Measurements from ENCODE around the gene RNF111. TPM values are rescaled to one million over a fixed set of nuclear protein-coding genes. Genes with fewer than 3 reads are reported as not detected.

The RNF111 gene
- total RNA-seq, 4 donors from 2014 or later, result 16.1 to 93.1 (median 25.3) TPM

DNA sequence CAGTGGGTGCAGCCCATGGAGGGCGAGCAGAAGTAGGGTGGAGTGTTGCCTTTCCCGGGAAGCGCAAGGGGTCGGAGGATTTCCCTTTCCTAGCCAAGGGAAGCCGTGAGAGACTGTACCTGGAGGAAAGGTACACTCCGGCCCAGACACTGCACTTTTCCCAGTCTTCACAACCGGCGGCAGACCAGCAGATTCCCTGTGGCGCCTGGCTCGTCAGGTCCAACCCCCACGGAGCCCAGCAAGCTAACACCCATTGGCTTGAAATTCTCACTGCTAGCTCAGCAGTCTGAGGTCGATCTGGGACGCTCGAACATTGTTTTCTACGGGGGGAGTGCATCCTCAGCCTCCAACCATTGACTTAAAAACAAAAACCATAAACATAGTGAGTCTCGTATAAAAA, 144.0 kb downstream of the RNF111 start:
- peak overlapping the region; percentile 64 to 79 (median 68) for H3K27ac ChIP-seq
- in situ Hi-C loops (cut with MboI; ENCODE audit: low pct_ligation_motif_present in 1 of 4, low pct_unique_long_range_greater_than_20kb in 1 of 4, low sequenced_read_pairs in 3 of 4), result no loop called here
- WGBS, 2 donors (ENCODE audit: low coverage in 1 of 2), result 94 to 96% methylated on average over 10 to 16 of the region's 16 CpGs
- H3K4me1 ChIP-seq, result peaks cover 0 to 30% (median 19%) of the 10 kb centered on the region in 4 donors
- H3K9me3 ChIP-seq, result peaks cover 0 to 11% of the 10 kb centered on the region in 2 donors
- no peaks in the 10 kb centered on the region for H3K27me3 ChIP-seq
- H3K36me3 ChIP-seq, result peaks cover 0 to 14% (median 0%) of the 10 kb centered on the region in 4 donors
- DNase-seq, result no peak
- TF ChIP-seq, protein P1, sequence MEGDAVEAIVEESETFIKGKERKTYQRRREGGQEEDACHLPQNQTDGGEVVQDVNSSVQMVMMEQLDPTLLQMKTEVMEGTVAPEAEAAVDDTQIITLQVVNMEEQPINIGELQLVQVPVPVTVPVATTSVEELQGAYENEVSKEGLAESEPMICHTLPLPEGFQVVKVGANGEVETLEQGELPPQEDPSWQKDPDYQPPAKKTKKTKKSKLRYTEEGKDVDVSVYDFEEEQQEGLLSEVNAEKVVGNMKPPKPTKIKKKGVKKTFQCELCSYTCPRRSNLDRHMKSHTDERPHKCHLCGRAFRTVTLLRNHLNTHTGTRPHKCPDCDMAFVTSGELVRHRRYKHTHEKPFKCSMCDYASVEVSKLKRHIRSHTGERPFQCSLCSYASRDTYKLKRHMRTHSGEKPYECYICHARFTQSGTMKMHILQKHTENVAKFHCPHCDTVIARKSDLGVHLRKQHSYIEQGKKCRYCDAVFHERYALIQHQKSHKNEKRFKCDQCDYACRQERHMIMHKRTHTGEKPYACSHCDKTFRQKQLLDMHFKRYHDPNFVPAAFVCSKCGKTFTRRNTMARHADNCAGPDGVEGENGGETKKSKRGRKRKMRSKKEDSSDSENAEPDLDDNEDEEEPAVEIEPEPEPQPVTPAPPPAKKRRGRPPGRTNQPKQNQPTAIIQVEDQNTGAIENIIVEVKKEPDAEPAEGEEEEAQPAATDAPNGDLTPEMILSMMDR (IDR thresholded peaks at IDR 0.05), result no peak
- no peak for TF ChIP-seq EP300 (IDR thresholded peaks at IDR 0.05; ENCODE audit: low read depth)
- TF ChIP-seq POLR2A (IDR thresholded peaks at IDR 0.05), result no peak
- TF ChIP-seq POLR2AphosphoS5 (IDR thresholded peaks at IDR 0.05), result no peak
- intact Hi-C loops (cut with DNase I; ENCODE audit: low total_unique reads), result no loop called here
- H3K4me3 ChIP-seq, result no peak overlapping the region

GRCh38 chr15:59131969-59132562, 144.6 kb downstream of the RNF111 start:
- in situ Hi-C loops (cut with MboI; ENCODE audit: low pct_ligation_motif_present in 1 of 4, low pct_unique_long_range_greater_than_20kb in 1 of 4, low sequenced_read_pairs in 3 of 4), result no loop called here
- Histone ChIP-seq H3K4me1 (peaks cover 0 to 30% (median 19%) of the 10 kb centered on the region in 4 donors), H3K36me3 (peaks cover 0 to 14% (median 2%) of the 10 kb centered on the region in 4 donors), H3K27me3 (no peaks in the 10 kb centered on the region), H3K9me3 (peaks cover 0 to 11% of the 10 kb centered on the region in 2 donors), H3K27ac (peak overlapping the region; percentile 64 to 79 (median 68)), H3K4me3 (no peak overlapping the region)
- TF ChIP-seq, protein P1 (IDR thresholded peaks at IDR 0.05), result no peak
- TF ChIP-seq POLR2AphosphoS5 (IDR thresholded peaks at IDR 0.05), result peak in 1 of 3 donors; percentile 68
- TF ChIP-seq POLR2A (IDR thresholded peaks at IDR 0.05), result no peak
- TF ChIP-seq EP300 (IDR thresholded peaks at IDR 0.05; ENCODE audit: low read depth), result no peak
- intact Hi-C loops (cut with DNase I; ENCODE audit: low total_unique reads), result no loop called here
- 59 to 60% methylated on average over 1 to 3 of the region's 3 CpGs for WGBS, 2 donors (ENCODE audit: low coverage in 1 of 2)
- peak; percentile 28 for DNase-seq

- Histone ChIP-seq H3K9me3 (peaks cover 0 to 11% of the 10 kb centered on the region in 2 donors), H3K4me3 (no peak overlapping the region), H3K27ac (peak overlapping the region in 2 of 4 donors; percentile 49 to 79), H3K36me3 (peaks cover 0 to 14% (median 2%) of the 10 kb centered on the region in 4 donors), H3K27me3 (no peaks in the 10 kb centered on the region), H3K4me1 (peaks cover 0 to 30% (median 19%) of the 10 kb centered on the region in 4 donors)
- TF ChIP-seq POLR2AphosphoS5 (IDR thresholded peaks at IDR 0.05) (no peak), EP300 (IDR thresholded peaks at IDR 0.05; ENCODE audit: low read depth) (no peak), POLR2A (IDR thresholded peaks at IDR 0.05) (no peak)
- TF ChIP-seq, protein P1 (IDR thresholded peaks at IDR 0.05), result no peak
- in situ Hi-C loops (cut with MboI; ENCODE audit: low pct_ligation_motif_present in 1 of 4, low pct_unique_long_range_greater_than_20kb in 1 of 4, low sequenced_read_pairs in 3 of 4), result no loop called here
- DNase-seq, result no peak
- WGBS, 2 donors (ENCODE audit: low coverage in 1 of 2), result 93% methylated on average over 6 of the region's 6 CpGs; no CpG with 5 or more reads in 1 of the 2 donors
- intact Hi-C loops (cut with DNase I; ENCODE audit: low total_unique reads), result no loop called here
Observed at GRCh38 chr15:59133929-59134427, 146.5 kb downstream of the RNF111 start.

DNA sequence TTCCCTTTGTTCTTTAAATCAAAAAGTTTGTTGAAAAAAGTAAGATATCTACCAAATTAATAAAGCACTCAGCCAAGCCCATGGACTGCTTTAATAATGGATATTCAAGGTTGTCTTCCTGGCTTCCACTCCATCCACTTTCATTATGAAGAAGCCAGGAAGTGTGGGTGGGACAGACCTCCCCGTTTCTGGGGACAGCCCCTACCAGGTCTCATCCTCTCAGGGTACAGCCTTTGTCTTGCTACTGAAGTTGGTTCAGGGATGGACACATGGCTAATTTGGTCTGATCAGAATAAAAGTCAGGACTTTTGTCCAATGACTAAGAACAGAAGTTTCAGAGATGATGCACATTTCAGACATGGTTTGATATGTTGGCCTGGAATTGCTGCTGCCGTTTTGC, 150.1 kb downstream of the RNF111 start:
- H3K4me1 ChIP-seq, result peaks cover 0 to 21% (median 11%) of the 10 kb centered on the region in 4 donors
- peaks cover 0 to 14% (median 2%) of the 10 kb centered on the region in 4 donors for H3K36me3 ChIP-seq
- no peaks in the 10 kb centered on the region for H3K9me3 ChIP-seq
- no peak overlapping the region for H3K27ac ChIP-seq
- TF ChIP-seq POLR2AphosphoS5 (IDR thresholded peaks at IDR 0.05) (no peak), POLR2A (IDR thresholded peaks at IDR 0.05) (no peak), EP300 (IDR thresholded peaks at IDR 0.05; ENCODE audit: low read depth) (no peak)
- TF ChIP-seq, protein P1 (IDR thresholded peaks at IDR 0.05), result no peak
- intact Hi-C loops (cut with DNase I; ENCODE audit: low total_unique reads) (no loop called here), in situ Hi-C loops (cut with MboI; ENCODE audit: low pct_ligation_motif_present in 1 of 4, low pct_unique_long_range_greater_than_20kb in 1 of 4, low sequenced_read_pairs in 3 of 4) (no loop called here)
- no peak overlapping the region for H3K4me3 ChIP-seq
- WGBS, 2 donors (ENCODE audit: low coverage in 1 of 2), result 61 to 70% methylated on average over 1 to 2 of the region's 2 CpGs
- no peaks in the 10 kb centered on the region for H3K27me3 ChIP-seq
- DNase-seq, result no peak
